Sigmoid colon (tissue), 4 donors: ENCODE results near the gene GDA.

Experiments
- POLR2AphosphoS5 ChIP-seq, 4 donors: sonication (generic); formaldehyde crosslinking; IDR thresholded peaks; one replicate each; pipeline ENCODE4 v1.6.1; 2017; ENCODE audit warnings: antibody characterized with exemption in 4 of 4
- TF ChIP-seq, protein P1 (sequence below), 4 experiments: fragments of 450-650 bp in 3 of 4; fragments of 200-600 bp in 1 of 4; IDR thresholded peaks; one replicate each; pipeline ENCODE4 v1.5.1; 2016 to 2019; ENCODE audit warnings: antibody characterized with exemption in 4 of 4, mild to moderate bottlenecking in 3 of 4, moderate library complexity in 2 of 4

DNA sequence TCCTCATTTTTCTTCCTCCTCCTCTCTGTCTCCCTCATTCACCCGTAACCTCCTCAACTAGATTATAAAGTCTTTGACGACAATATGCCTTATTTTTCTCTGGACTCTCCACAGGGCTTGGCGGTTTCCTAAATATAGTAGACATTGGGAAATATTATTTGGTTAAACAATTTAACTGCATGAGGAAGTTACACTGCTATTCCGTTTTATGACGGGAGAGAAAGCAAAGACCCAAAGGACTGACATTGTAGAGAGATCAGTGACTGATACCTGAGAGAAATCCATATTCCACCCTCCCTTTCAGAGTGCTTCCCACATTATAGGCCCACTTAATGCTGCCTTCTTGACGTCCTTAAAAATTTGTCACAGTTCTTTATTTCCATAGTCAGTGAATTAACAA, 51.2 kb downstream of the GDA start:
- TF ChIP-seq, protein P1, sequence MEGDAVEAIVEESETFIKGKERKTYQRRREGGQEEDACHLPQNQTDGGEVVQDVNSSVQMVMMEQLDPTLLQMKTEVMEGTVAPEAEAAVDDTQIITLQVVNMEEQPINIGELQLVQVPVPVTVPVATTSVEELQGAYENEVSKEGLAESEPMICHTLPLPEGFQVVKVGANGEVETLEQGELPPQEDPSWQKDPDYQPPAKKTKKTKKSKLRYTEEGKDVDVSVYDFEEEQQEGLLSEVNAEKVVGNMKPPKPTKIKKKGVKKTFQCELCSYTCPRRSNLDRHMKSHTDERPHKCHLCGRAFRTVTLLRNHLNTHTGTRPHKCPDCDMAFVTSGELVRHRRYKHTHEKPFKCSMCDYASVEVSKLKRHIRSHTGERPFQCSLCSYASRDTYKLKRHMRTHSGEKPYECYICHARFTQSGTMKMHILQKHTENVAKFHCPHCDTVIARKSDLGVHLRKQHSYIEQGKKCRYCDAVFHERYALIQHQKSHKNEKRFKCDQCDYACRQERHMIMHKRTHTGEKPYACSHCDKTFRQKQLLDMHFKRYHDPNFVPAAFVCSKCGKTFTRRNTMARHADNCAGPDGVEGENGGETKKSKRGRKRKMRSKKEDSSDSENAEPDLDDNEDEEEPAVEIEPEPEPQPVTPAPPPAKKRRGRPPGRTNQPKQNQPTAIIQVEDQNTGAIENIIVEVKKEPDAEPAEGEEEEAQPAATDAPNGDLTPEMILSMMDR (IDR thresholded peaks at IDR 0.05) = no peak
- no peak for TF ChIP-seq POLR2AphosphoS5 (IDR thresholded peaks at IDR 0.05)
